Activated CD8-positive, alpha-beta memory T cell treated with anti-CD3 and anti-CD28 coated beads for 4 hours (primary cell): ENCODE measurements around the gene NAGLU.

ENCODE experiments used
- DNase-seq, 2 donors: peaks; one replicate each; pipeline ENCODE4 v3.0.0-alpha.2; 2020; ENCODE audit warnings: low read depth in 2 of 2

NAGLU gene

DNA sequence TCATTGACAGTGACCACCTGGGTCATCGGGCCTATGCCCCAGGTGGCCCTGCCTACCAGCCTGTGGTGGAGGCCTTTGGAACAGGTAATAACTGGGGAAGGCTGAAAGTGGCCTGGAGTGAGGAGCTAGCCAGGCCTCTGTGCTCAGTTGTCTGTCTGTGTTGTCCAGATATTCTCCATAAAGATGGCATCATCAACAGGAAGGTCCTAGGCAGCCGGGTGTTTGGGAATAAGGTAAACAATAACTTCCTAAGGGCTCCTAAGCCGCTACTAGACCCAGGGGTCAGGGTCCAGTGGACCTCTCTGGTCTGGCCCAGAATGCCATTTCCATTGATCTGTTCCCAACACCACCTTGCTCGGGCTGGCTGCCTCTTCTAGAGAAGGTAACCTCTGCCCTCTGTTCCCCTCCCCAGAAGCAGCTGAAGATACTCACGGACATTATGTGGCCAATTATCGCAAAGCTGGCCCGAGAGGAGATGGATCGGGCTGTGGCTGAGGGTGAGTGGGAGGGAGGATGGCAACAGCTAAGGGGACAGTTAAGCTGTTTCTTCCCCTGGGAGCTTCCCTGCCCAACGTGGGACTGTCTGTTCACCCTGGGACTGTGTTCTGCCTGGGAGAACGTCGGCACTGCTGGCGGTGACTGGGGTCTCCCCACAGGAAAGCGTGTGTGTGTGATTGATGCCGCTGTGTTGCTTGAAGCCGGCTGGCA lies 28.9 kb downstream of the NAGLU start:
- DNase-seq, result no peak

DNA sequence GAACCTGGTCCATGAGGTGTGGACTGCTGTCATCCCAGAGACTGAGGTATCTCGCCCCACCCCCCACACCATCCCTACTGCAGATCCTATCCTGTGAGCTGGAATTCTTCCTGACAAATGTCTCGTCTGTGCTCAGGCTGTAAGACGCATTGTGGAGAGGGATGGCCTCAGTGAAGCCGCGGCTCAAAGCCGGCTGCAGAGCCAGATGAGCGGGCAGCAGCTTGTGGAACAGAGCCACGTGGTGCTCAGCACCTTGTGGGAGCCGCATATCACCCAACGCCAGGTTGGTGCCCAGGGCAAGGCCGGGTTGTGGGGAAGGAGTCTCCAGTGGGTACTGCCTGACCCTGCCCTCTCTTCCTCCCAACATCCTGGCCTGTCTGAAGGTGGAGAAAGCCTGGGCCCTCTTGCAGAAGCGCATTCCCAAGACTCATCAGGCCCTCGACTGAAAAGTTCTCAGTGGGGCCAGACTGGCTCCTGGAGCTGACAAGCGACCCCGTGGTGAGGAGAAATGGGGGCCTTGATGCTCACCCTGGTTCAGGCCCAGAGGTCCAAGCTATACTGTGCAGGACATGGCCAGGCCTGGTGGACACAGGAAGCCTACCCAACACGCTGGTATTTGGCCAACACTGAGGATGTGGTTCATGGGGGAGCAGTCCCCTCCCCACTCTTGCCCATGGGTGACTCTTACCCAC lies 29.6 kb downstream of the NAGLU start:
- DNase-seq, result no peak

DNA sequence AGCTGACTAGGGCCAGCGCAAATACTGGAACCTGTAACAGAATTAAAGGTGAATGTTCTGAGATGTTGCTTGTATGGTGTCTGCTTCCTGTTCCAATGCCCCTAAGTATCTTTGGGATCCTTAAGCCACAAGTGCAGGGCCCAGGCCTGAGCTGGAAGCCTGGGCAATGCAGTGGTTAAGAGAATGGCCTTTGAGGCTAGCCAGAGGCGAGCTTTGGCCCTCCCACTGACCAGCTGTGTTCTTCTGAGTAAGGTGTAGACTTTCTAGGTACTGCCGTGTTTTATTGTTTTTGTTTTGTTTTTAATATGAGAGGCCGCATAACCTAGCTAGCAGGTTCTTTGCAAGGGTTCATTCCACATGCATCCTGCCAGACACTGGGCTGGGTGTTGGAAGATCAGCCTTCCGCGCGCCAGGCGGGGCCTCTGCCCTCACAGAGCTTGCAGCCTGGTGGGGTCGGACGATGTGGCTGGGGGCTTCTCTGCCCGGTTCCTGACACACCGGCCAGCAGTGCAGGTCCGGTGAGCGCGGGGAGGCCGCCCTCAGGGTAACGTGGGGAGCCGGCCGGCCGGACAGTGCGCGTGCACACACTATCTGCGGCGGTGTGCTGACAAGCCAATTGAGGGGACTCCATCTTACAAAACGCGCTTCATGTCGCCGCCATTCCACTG lies 30.3 kb downstream of the NAGLU start:
- no peak for DNase-seq

DNA sequence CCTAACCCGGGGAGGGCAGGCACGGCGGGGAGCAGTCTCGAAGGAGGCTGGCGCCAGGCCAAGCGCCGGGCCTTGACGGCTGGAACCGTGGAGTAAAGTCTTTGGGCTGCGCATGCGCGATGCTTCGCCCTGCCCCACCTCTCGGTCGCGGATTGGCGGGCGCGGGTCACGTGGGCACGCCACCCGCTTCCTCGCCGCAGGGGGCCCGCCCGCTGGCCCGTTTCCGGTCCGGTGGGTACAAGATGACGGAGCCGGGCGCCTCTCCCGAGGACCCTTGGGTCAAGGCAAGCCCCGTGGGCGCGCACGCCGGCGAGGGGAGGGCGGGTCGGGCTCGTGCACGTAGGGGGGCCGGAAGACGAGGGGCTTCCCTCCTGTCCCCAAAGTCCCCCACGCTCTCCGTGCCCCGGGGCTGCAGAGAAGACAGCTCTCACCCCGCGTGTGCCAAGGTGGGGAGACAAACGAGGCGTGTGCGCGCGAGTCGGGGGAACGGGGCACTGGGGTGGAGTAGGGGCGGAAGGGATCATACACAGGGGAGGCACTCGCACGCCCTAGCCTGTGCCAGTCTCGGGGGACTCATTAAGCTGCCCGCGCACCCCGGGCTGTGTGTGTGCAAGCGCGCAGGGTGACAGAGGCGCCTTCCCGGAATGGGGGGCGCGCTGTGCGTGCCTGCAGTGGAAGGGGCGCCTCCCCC lies 31.0 kb downstream of the NAGLU start, which contains the start of gene MLX:
Gene MLX (plus strand): TSS at position 218 of the 691 bp plus-strand sequence. CDS start 25 bp downstream, at position 243.
- DNase-seq, result peak; percentile 82 to 86

GRCh38 chr17:42568341-42569111 lies 32.5 kb downstream of the NAGLU start:
- no peak for DNase-seq

- DNase-seq, result no peak
Measured at GRCh38 chr17:42571435-42572225, 35.6 kb downstream of the NAGLU start.

GRCh38 chr17:42573095-42573494 lies 37.1 kb downstream of the NAGLU start:
- DNase-seq, result no peak

GRCh38 chr17:42574463-42574862 lies 38.4 kb downstream of the NAGLU start:
- no peak for DNase-seq

- no peak for DNase-seq
Measured at GRCh38 chr17:42577140-42577531, 41.1 kb downstream of the NAGLU start.

GRCh38 chr17:42577532-42578281 lies 41.7 kb downstream of the NAGLU start, which contains the start of gene PSMC3IP:
Gene PSMC3IP (minus strand): TSS chr17:42577729. CDS start chr17:42577686, 43 bp downstream.
- peak; percentile 85 to 86 for DNase-seq

- DNase-seq, result peak in 1 of 2 donors; percentile 49
Measured at GRCh38 chr17:42578282-42578869, 42.3 kb downstream of the NAGLU start.

GRCh38 chr17:42579794-42580551 lies 43.9 kb downstream of the NAGLU start:
- no peak for DNase-seq

DNA sequence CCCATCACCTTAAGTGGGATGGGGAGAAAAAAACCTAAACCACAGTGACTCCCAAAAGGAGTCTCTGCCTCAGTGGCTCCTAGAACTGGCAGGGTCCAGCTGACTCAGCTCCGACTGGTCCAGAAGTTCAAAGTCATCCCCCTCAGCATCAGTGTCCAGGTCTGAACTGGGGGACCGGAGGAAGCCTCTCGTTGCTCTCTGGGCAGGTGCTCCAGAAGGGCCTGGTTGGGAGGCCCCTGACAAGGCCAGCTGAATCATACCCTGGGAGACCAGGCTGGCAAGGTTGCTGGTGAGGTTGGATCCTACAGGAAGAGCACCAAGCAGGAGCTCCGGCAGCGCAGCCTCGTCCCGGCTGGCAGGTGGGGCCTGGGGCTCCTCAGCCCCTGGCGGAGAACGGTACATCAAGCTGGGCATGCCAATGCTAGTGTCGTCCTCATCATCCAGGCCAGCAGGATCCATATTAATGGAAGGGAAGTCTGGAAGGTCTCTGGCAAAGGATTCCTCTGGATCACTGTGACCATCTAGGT lies 45.8 kb downstream of the NAGLU start:
- no peak for DNase-seq

- DNase-seq, result no peak
Measured at GRCh38 chr17:42584880-42585279, 48.8 kb downstream of the NAGLU start.

DNA sequence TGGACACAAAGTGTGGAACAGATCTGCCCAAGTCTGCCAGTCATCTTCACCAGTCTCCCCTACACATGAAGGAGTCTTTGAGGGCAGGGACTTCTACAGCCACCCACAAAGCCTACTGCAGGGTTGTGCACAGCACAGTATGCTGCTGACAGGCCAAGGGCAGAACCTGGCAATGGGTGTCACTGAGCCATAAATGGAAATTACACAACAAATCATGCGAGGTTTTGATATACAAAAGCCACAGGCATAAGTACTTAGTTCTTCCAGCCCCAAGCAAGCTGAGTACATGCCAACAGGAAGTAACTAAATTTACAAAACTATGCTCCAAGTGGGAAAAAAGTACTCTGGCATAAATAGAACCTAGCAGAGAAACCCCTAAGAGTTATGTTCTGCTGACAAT lies 49.3 kb downstream of the NAGLU start:
- DNase-seq, result no peak

DNA sequence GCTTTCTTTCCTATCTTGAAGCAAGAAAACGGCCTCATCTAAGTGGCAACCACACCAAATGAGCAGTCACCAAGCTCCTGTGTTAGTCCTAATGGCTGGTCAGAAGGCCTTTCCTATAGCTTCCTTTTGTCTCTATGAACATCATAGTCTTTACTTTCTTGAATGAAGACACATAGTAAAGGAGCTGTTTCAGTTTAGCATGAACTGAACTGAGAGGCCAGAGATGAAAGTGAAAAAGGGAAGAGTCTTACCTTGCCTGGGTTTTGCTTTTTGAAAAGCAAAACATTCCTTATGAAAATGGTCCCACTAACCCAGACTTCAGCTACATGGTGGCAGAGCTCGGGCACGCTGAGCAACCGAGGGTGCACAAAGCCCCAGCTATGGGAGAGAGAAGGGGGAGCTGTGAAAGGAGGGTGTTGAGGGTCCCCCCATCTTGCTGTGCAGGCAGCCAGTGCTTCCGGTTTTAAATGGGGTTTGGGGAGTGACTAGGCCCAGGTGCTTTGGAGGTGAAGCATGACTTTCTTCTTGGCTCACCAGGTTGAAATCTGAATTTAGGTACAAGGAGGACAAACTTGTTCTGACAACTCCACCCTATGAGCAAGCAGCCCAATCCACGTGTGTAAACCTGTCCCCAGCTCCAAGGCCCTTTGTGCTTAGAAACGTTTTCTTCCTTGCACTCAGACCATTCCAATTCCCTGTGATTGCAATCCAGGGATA lies 50.6 kb downstream of the NAGLU start:
- no peak for DNase-seq

- no peak for DNase-seq
Measured at GRCh38 chr17:42590886-42591285, 54.8 kb downstream of the NAGLU start.

GRCh38 chr17:42591411-42591810 lies 55.4 kb downstream of the NAGLU start:
- DNase-seq, result no peak
